ENCODE results near the gene GID8. TPM values are rescaled to one million over a fixed set of nuclear protein-coding genes. Genes with fewer than 3 reads are reported as not detected.

The GID8 gene
- total RNA-seq, 1 experiment from 2014 or later: 35.6 TPM

- Histone ChIP-seq H3K9me3 (ENCODE audit: control insufficient read depth in 1 of 2, insufficient read depth in 1 of 2, low read depth in 1 of 2, low read length in 2 of 2) (no peaks in the 10 kb centered on the region), H3K4me1 (ENCODE audit: control insufficient read depth in 1 of 2, insufficient read depth in 2 of 2, low read length in 2 of 2) (no peaks in the 10 kb centered on the region), H3K27ac (ENCODE audit: low read depth, low read length) (no peak overlapping the region), H3K4me2 (ENCODE audit: low read length) (no peak overlapping the region), H3K79me2 (ENCODE audit: insufficient read depth, low read length) (no peaks in the 10 kb centered on the region), H2AFZ (ENCODE audit: low read depth, low read length, poor library complexity, severe bottlenecking) (no peak overlapping the region), H4K20me1 (ENCODE audit: insufficient read depth) (no peaks in the 10 kb centered on the region), H3K27me3 (ENCODE audit: insufficient read depth, low read length) (no peaks in the 10 kb centered on the region), H3K9ac (ENCODE audit: low read length) (no peak overlapping the region), H3K36me3 (ENCODE audit: control insufficient read depth in 1 of 2, insufficient read depth in 2 of 2, low read length in 2 of 2) (peaks cover 40 to 49% of the 10 kb centered on the region in 2 experiments), H3K9me2 (ENCODE audit: insufficient read depth) (no peaks in the 10 kb centered on the region), H3K4me3 (replicated peaks in 1 of 2; ENCODE audit: low read depth in 1 of 2, low read length in 2 of 2) (no peak overlapping the region)
- ChIA-PET POLR2A (no interaction called here), RAD21 (ENCODE audit: low non-redundant PET in 1 of 2, low total read pairs in 2 of 2, uncharacterized antibody in 2 of 2, unreplicated experiment in 2 of 2) (no interaction called here), CTCF (no interaction called here)
- no peak for TF ChIP-seq YY1 (IDR thresholded peaks at IDR 0.05; ENCODE audit: extremely low read depth, insufficient replicate concordance, low read depth, low read length)
- intact Hi-C loops (cut with micrococcal nuclease): no loop called here
- BruUV-seq (replicated peaks): no TSS peak
- ATAC-seq (no peak), DNase-seq (ENCODE audit: low read depth, low spot score) (no peak)
These were observed 49.0 kb upstream of the GID8 start for GRCh38 chr20:62888910-62889309.

GRCh38 chr20:62889411-62889810 is 48.5 kb upstream of the GID8 start:
- intact Hi-C loops (cut with micrococcal nuclease): no loop called here
- ATAC-seq (no peak), DNase-seq (ENCODE audit: low read depth, low spot score) (no peak)
- BruUV-seq (replicated peaks): no TSS peak
- H3K27ac ChIP-seq (ENCODE audit: low read depth, low read length): no peak overlapping the region
- no peak for TF ChIP-seq CBX3 (IDR thresholded peaks at IDR 0.05; ENCODE audit: low read depth)
- TF ChIP-seq SP1 (IDR thresholded peaks at IDR 0.05; ENCODE audit: low read depth): no peak
- no peak for TF ChIP-seq RAD21 (IDR thresholded peaks at IDR 0.05; ENCODE audit: low read depth)
- no peak for TF ChIP-seq JUND (IDR thresholded peaks at IDR 0.05)
- no peak for TF ChIP-seq CTCF (IDR thresholded peaks at IDR 0.05 in 2 of 3, conservative IDR thresholded peaks at IDR 0.05 in 1 of 3; ENCODE audit: borderline replicate concordance in 1 of 3, insufficient read depth in 1 of 3, low read depth in 2 of 3, low read length in 2 of 3)
- TF ChIP-seq EGR1 (IDR thresholded peaks at IDR 0.05; ENCODE audit: low read depth): no peak
- no peak for TF ChIP-seq ZFX (IDR thresholded peaks at IDR 0.05)
- no peak for TF ChIP-seq CEBPB (IDR thresholded peaks at IDR 0.05; ENCODE audit: low read depth)
- no peak for TF ChIP-seq ZNF274 (IDR thresholded peaks at IDR 0.05; ENCODE audit: low read depth, low read length)
- TF ChIP-seq FOSL1 (IDR thresholded peaks at IDR 0.05; ENCODE audit: low read depth): no peak
- TF ChIP-seq POLR2AphosphoS5 (IDR thresholded peaks at IDR 0.05; ENCODE audit: low read depth, low read length): no peak
- TF ChIP-seq TCF7L2 (IDR thresholded peaks at IDR 0.05; ENCODE audit: borderline replicate concordance, extremely low read depth, insufficient read depth, insufficient read length): no peak
- TF ChIP-seq EZH2phosphoT487 (IDR thresholded peaks at IDR 0.05; ENCODE audit: borderline replicate concordance): no peak
- H2AFZ ChIP-seq (ENCODE audit: low read depth, low read length, poor library complexity, severe bottlenecking): no peak overlapping the region
- H4K20me1 ChIP-seq (ENCODE audit: insufficient read depth): no peaks in the 10 kb centered on the region
- ChIA-PET RAD21 (ENCODE audit: low non-redundant PET in 1 of 2, low total read pairs in 2 of 2, uncharacterized antibody in 2 of 2, unreplicated experiment in 2 of 2) (no interaction called here), CTCF (interaction anchor here (1.2 to 1.6 kb wide), 2 partner anchors 67 to 120 kb away, joined by 3 read pairs; no protein-coding TSS in a partner anchor), POLR2A (no interaction called here)
- no peak overlapping the region for H3K4me2 ChIP-seq (ENCODE audit: low read length)
- H3K27me3 ChIP-seq (ENCODE audit: insufficient read depth, low read length): no peaks in the 10 kb centered on the region
- H3K36me3 ChIP-seq (ENCODE audit: control insufficient read depth in 1 of 2, insufficient read depth in 2 of 2, low read length in 2 of 2): peaks cover 45 to 54% of the 10 kb centered on the region in 2 experiments
- no peaks in the 10 kb centered on the region for H3K9me2 ChIP-seq (ENCODE audit: insufficient read depth)
- H3K9me3 ChIP-seq (ENCODE audit: control insufficient read depth in 1 of 2, insufficient read depth in 1 of 2, low read depth in 1 of 2, low read length in 2 of 2): no peaks in the 10 kb centered on the region
- no peak overlapping the region for H3K4me3 ChIP-seq (replicated peaks in 1 of 2; ENCODE audit: low read depth in 1 of 2, low read length in 2 of 2)
- H3K79me2 ChIP-seq (ENCODE audit: insufficient read depth, low read length): no peaks in the 10 kb centered on the region
- H3K9ac ChIP-seq (ENCODE audit: low read length): no peak overlapping the region
- no peaks in the 10 kb centered on the region for H3K4me1 ChIP-seq (ENCODE audit: control insufficient read depth in 1 of 2, insufficient read depth in 2 of 2, low read length in 2 of 2)
